H9 (cell line): ENCODE data around the gene CD226. TPM values are rescaled to one million over a fixed set of nuclear protein-coding genes. Genes with fewer than 3 reads are reported as not detected.
"Not testable (repeated sequence)": the region's sequence is repeated elsewhere in the genome, so short reads cannot be mapped to it uniquely, and the experiment has no call there.

Experiments used
- DNase-seq: peaks from one replicate; pipeline ENCODE4 v3.0.0-alpha.2; 2017
- H2AFZ ChIP-seq: one replicate; pipeline ENCODE4 v1.6.1; 2013; ENCODE audit warnings: mild to moderate bottlenecking, low read length, control low read depth, moderate library complexity
- H2AK5ac ChIP-seq: 2 replicates; pipeline ENCODE4 v1.6.1; 2013; ENCODE audit warnings: low read length, control low read depth, mixed read lengths; ENCODE audit not compliant: insufficient read length
- H2BK120ac ChIP-seq: one replicate; pipeline ENCODE4 v1.6.1; 2013; ENCODE audit warnings: low read depth, mild to moderate bottlenecking, low read length, control low read depth, inconsistent platforms; ENCODE audit not compliant: poor library complexity, severe bottlenecking
- H2BK12ac ChIP-seq: 2 replicates; pipeline ENCODE4 v1.6.1; 2013; ENCODE audit warnings: low read length, control low read depth, mixed read lengths, low read depth; ENCODE audit not compliant: insufficient read length
- H2BK15ac ChIP-seq: 2 replicates; pipeline ENCODE4 v1.6.1; 2013; ENCODE audit warnings: low read depth, low read length, control low read depth
- H2BK20ac ChIP-seq: one replicate; pipeline ENCODE4 v1.6.1; 2013; ENCODE audit warnings: low read depth, mild to moderate bottlenecking, low read length, control low read depth, inconsistent platforms; ENCODE audit not compliant: poor library complexity, severe bottlenecking
- H2BK5ac ChIP-seq: 2 replicates; pipeline ENCODE4 v1.6.1; 2013; ENCODE audit warnings: low read length, control low read depth, mixed read lengths; ENCODE audit not compliant: insufficient read length
- H3K14ac ChIP-seq: 2 replicates; pipeline ENCODE4 v1.6.1; 2013; ENCODE audit warnings: low read length, control low read depth; ENCODE audit not compliant: insufficient read depth
- H3K18ac ChIP-seq: 2 replicates; pipeline ENCODE4 v1.6.1; 2013; ENCODE audit warnings: low read depth, mild to moderate bottlenecking, mixed read lengths, low read length, control low read depth; ENCODE audit not compliant: insufficient read length
- H3K23ac ChIP-seq: 2 replicates; pipeline ENCODE4 v1.6.1; 2013; ENCODE audit warnings: low read length, control low read depth, mixed read lengths, low read depth; ENCODE audit not compliant: insufficient read length
- H3K23me2 ChIP-seq: 2 replicates; pipeline ENCODE4 v1.6.1; 2013; ENCODE audit warnings: low read depth, mild to moderate bottlenecking, mixed read lengths, low read length, control low read depth; ENCODE audit not compliant: insufficient read length, poor library complexity, severe bottlenecking
- H3K27ac ChIP-seq: 2 replicates; pipeline ENCODE4 v1.5.1; 2013; ENCODE audit warnings: low read length, control low read depth, mixed read lengths, low read depth; ENCODE audit not compliant: insufficient read length
- H3K27me3 ChIP-seq: 2 replicates; pipeline ENCODE4 v1.6.1; 2013; ENCODE audit warnings: low read length, control low read depth, inconsistent platforms; ENCODE audit not compliant: insufficient read depth
- H3K4ac ChIP-seq: 2 replicates; pipeline ENCODE4 v1.6.1; 2013; ENCODE audit warnings: low read depth, mild to moderate bottlenecking, control low read depth, inconsistent platforms, low read length, moderate library complexity
- H3K4me1 ChIP-seq: 2 replicates; pipeline ENCODE4 v1.6.1; 2013; ENCODE audit warnings: low read length, control low read depth, inconsistent platforms; ENCODE audit not compliant: insufficient read depth
- H3K4me2 ChIP-seq: 2 replicates; pipeline ENCODE4 v1.6.1; 2013; ENCODE audit warnings: low read length, control low read depth, mixed read lengths; ENCODE audit not compliant: insufficient read length, insufficient read depth
- H3K56ac ChIP-seq: 2 replicates; pipeline ENCODE4 v1.6.1; 2013; ENCODE audit warnings: low read depth, mild to moderate bottlenecking, mixed read lengths, low read length, control low read depth; ENCODE audit not compliant: insufficient read length
- H3K79me1 ChIP-seq: 2 replicates; pipeline ENCODE4 v1.6.1; 2013; ENCODE audit warnings: low read depth, mild to moderate bottlenecking, moderate library complexity, low read length, control low read depth, inconsistent platforms; ENCODE audit not compliant: insufficient read depth, poor library complexity, severe bottlenecking
- H3K79me2 ChIP-seq: 2 replicates; pipeline ENCODE4 v1.6.1; 2013; ENCODE audit warnings: low read length, control low read depth, inconsistent platforms; ENCODE audit not compliant: insufficient read depth
- H3K9ac ChIP-seq: 2 replicates; pipeline ENCODE4 v1.6.1; 2013; ENCODE audit warnings: low read length, control low read depth, mixed read lengths; ENCODE audit not compliant: insufficient read length; ENCODE audit errors: extremely low read depth
- H3K9me3 ChIP-seq: one replicate; pipeline ENCODE4 v1.6.1; 2013; ENCODE audit warnings: low read depth, low read length, inconsistent platforms; ENCODE audit not compliant: control insufficient read depth
- H3T11ph ChIP-seq: one replicate; pipeline ENCODE4 v1.6.1; 2013; ENCODE audit warnings: mild to moderate bottlenecking, low read length, control low read depth, inconsistent platforms
- H4K20me1 ChIP-seq: one replicate; pipeline ENCODE4 v1.6.1; 2013; ENCODE audit not compliant: control insufficient read depth, insufficient read length, insufficient read depth
- H4K5ac ChIP-seq: 2 replicates; pipeline ENCODE4 v1.6.1; 2013; ENCODE audit warnings: low read depth, mild to moderate bottlenecking, mixed read lengths, low read length, control low read depth; ENCODE audit not compliant: insufficient read length
- H4K8ac ChIP-seq: replicated peaks from 2 replicates; pipeline ENCODE4 v1.6.1; 2013; ENCODE audit warnings: low read length, control low read depth, mixed read lengths, low read depth; ENCODE audit not compliant: insufficient read length
- H4K91ac ChIP-seq: 2 replicates; pipeline ENCODE4 v1.6.1; 2013; ENCODE audit warnings: low read depth, mild to moderate bottlenecking, moderate library complexity, mixed read lengths, low read length, control low read depth; ENCODE audit not compliant: insufficient read length
- H3K27ac Mint-ChIP-seq, 3 experiments: 2 replicates in 2 of 3; 3 replicates in 1 of 3; pipeline ENCODE4 v1.8.0; 2020 to 2021; ENCODE audit warnings: mixed read lengths in 3 of 3, mild to moderate bottlenecking in 1 of 3, moderate library complexity in 1 of 3
- H3K27me3 Mint-ChIP-seq: 2 replicates; pipeline ENCODE4 v1.8.0; 2021; ENCODE audit warnings: low read depth, mild to moderate bottlenecking, moderate library complexity, mixed read lengths
- H3K36me3 Mint-ChIP-seq, 3 experiments: 2 replicates in 2 of 3; 3 replicates in 1 of 3; pipeline ENCODE4 v1.8.0; 2020 to 2021; ENCODE audit warnings: low read depth in 3 of 3, mixed read lengths in 3 of 3; ENCODE audit not compliant: insufficient read depth in 1 of 3
- H3K4me1 Mint-ChIP-seq, 2 experiments: 2 replicates each; pipeline ENCODE4 v1.8.0; 2020; ENCODE audit warnings: mixed read lengths in 2 of 2
- H3K4me3 Mint-ChIP-seq, 2 experiments: 2 replicates in 1 of 2; 3 replicates in 1 of 2; pipeline ENCODE4 v1.8.0; 2020 to 2021; ENCODE audit warnings: mild to moderate bottlenecking in 2 of 2, mixed read lengths in 2 of 2, moderate library complexity in 1 of 2
- H3K9me3 Mint-ChIP-seq, 2 experiments: 2 replicates in 1 of 2; 3 replicates in 1 of 2; pipeline ENCODE4 v1.8.0; 2020; ENCODE audit warnings: mild to moderate bottlenecking in 2 of 2, mixed read lengths in 2 of 2, moderate library complexity in 1 of 2
- CTCF ChIP-seq: fragments of 200-600 bp; sonication (generic); conservative IDR thresholded peaks from 3 replicates; pipeline ENCODE4 v1.8.0; 2021; ENCODE audit warnings: antibody characterized with exemption, mild to moderate bottlenecking
- WGBS: extraction: QIAGEN DNeasy Blood & Tissue Kit; methylation state at CpG from one replicate; pipeline ENCODE4 v1.1.7; 2013; ENCODE audit warnings: missing lambda C conversion rate, low lambda C conversion rate, mixed read lengths; ENCODE audit not compliant: insufficient read length; ENCODE audit errors: extremely low coverage; 5-methylcytosine and 5-hydroxymethylcytosine counted together
- total RNA-seq: library from RNA; stranded (reverse); gene quantifications from 2 replicates; pipeline ENCODE4 v1.2.1, GENCODE V29; 2021

CD226 gene
- total RNA-seq, 1 experiment from 2014 or later, result not detected

GRCh38 chr18:69880083-69880482 lies 67.6 kb downstream of the CD226 start:
- Histone ChIP-seq H3K23ac (no peak overlapping the region), H3K56ac (no peak overlapping the region), H2AK5ac (no peak overlapping the region), H2BK120ac (no peak overlapping the region), H3K27ac (peak overlapping the region; percentile 73), H3K23me2 (no peaks in the 10 kb centered on the region), H3K79me2 (no peaks in the 10 kb centered on the region), H3K4ac (no peak overlapping the region), H2BK5ac (no peak overlapping the region), H4K20me1 (no peaks in the 10 kb centered on the region), H3K9ac (no peak overlapping the region), H2BK15ac (no peak overlapping the region), H3K27me3 (no peaks in the 10 kb centered on the region), H3K79me1 (no peaks in the 10 kb centered on the region), H2AFZ (no peak overlapping the region), H4K5ac (no peak overlapping the region), H3K9me3 (no peaks in the 10 kb centered on the region), H3K18ac (no peak overlapping the region), H2BK20ac (no peak overlapping the region), H2BK12ac (no peak overlapping the region), H4K8ac (no peak overlapping the region), H4K91ac (no peak overlapping the region), H3K4me1 (peaks cover 5% of the 10 kb centered on the region; the same call in 1 of the 2 replicates), H3T11ph (no peak overlapping the region), H3K14ac (no peak overlapping the region), H3K4me2 (no peak overlapping the region)
- H3K9me3 Mint-ChIP-seq, result no peaks in the 10 kb centered on the region
- no peak for TF ChIP-seq CTCF
- no peak for DNase-seq
- peaks cover 34 to 38% of the 10 kb centered on the region in 2 experiments for H3K4me1 Mint-ChIP-seq
- H3K27ac Mint-ChIP-seq, result peak overlapping the region; percentile 68 to 98 (median 78)
- no peaks in the 10 kb centered on the region for H3K27me3 Mint-ChIP-seq
- peaks cover 2 to 4% (median 2%) of the 10 kb centered on the region in 3 experiments; a peak in 3 of 7 replicates for H3K36me3 Mint-ChIP-seq
- H3K4me3 Mint-ChIP-seq, result no peak overlapping the region
- no CpG with 5 or more reads among the region's 3 CpGs for WGBS

GRCh38 chr18:69879051-69879450 lies 68.6 kb downstream of the CD226 start:
- not testable (repeated sequence) for DNase-seq, H3K79me2 ChIP-seq, H3K4me2 ChIP-seq, H3K27me3 ChIP-seq, H3K23ac ChIP-seq, H2BK5ac ChIP-seq, H3K36me3 Mint-ChIP-seq, H3K4me1 ChIP-seq, H3K23me2 ChIP-seq, H3K18ac ChIP-seq, H3K9me3 ChIP-seq, H3K9ac ChIP-seq, H3K4ac ChIP-seq, H3K14ac ChIP-seq, H3K56ac ChIP-seq, H2AK5ac ChIP-seq, H3T11ph ChIP-seq, H4K91ac ChIP-seq, H2BK15ac ChIP-seq, H4K5ac ChIP-seq, H4K20me1 ChIP-seq, H2AFZ ChIP-seq, H3K27me3 Mint-ChIP-seq, H2BK12ac ChIP-seq, H3K79me1 ChIP-seq, H2BK20ac ChIP-seq, H2BK120ac ChIP-seq, H4K8ac ChIP-seq, H3K9me3 Mint-ChIP-seq
- peak overlapping the region; percentile 87 for H3K27ac ChIP-seq
- Mint-ChIP-seq H3K4me1 (peaks cover 36 to 40% of the 10 kb centered on the region in 2 experiments), H3K4me3 (peak overlapping the region in 1 of 2 experiments; percentile 52; a peak in 1 of 5 replicates), H3K27ac (peak overlapping the region; percentile 97 to 99 (median 97))
- WGBS, result no CpG with 5 or more reads among the region's 3 CpGs
